ENCODE data around the gene LEP.

LEP gene

GRCh38 chr7:128240696-128241386, at the start of gene LEP:
Gene LEP, plus strand, starts transcription at chr7:128241278. Its CDS starts 10,741 bp downstream, at chr7:128252019.
- no peak for DNase-seq (ENCODE audit: low read depth in 2 of 2, low spot score in 1 of 2)

GRCh38 chr7:128192497-128193142, 48.5 kb upstream of the LEP start:
- DNase-seq (ENCODE audit: low read depth in 2 of 2, low spot score in 1 of 2), result no peak

- DNase-seq (ENCODE audit: low read depth in 2 of 2, low spot score in 1 of 2), result no peak
Observed at GRCh38 chr7:128194533-128195282, 46.4 kb upstream of the LEP start.

GRCh38 chr7:128197589-128197988, 43.5 kb upstream of the LEP start:
- DNase-seq (ENCODE audit: low read depth in 2 of 2, low spot score in 1 of 2), result no peak

GRCh38 chr7:128197989-128198580, 43.0 kb upstream of the LEP start:
- DNase-seq (ENCODE audit: low read depth in 2 of 2, low spot score in 1 of 2), result no peak

- DNase-seq (ENCODE audit: low read depth in 2 of 2, low spot score in 1 of 2), result no peak
Observed at GRCh38 chr7:128200376-128200775, 40.7 kb upstream of the LEP start.

GRCh38 chr7:128201067-128201689, 39.9 kb upstream of the LEP start:
- DNase-seq (ENCODE audit: low read depth in 2 of 2, low spot score in 1 of 2), result no peak

- DNase-seq (ENCODE audit: low read depth in 2 of 2, low spot score in 1 of 2), result no peak
Observed at GRCh38 chr7:128201690-128202085, 39.4 kb upstream of the LEP start.

GRCh38 chr7:128202287-128202957, 38.7 kb upstream of the LEP start:
- no peak for DNase-seq (ENCODE audit: low read depth in 2 of 2, low spot score in 1 of 2)

- DNase-seq (ENCODE audit: low read depth in 2 of 2, low spot score in 1 of 2), result no peak
Observed at GRCh38 chr7:128203047-128203491, 38.0 kb upstream of the LEP start.

- DNase-seq (ENCODE audit: low read depth in 2 of 2, low spot score in 1 of 2), result no peak
Observed at GRCh38 chr7:128203710-128204214, 37.3 kb upstream of the LEP start.

GRCh38 chr7:128204455-128204854, 36.6 kb upstream of the LEP start:
- no peak for DNase-seq (ENCODE audit: low read depth in 2 of 2, low spot score in 1 of 2)

- no peak for DNase-seq (ENCODE audit: low read depth in 2 of 2, low spot score in 1 of 2)
Observed at GRCh38 chr7:128205068-128205467, 36.0 kb upstream of the LEP start.

- DNase-seq (ENCODE audit: low read depth in 2 of 2, low spot score in 1 of 2), result no peak
Observed at GRCh38 chr7:128206017-128206746, 34.9 kb upstream of the LEP start.

- DNase-seq (ENCODE audit: low read depth in 2 of 2, low spot score in 1 of 2), result no peak
Observed at GRCh38 chr7:128206747-128207500, 34.2 kb upstream of the LEP start.

- no peak for DNase-seq (ENCODE audit: low read depth in 2 of 2, low spot score in 1 of 2)
Observed at GRCh38 chr7:128207609-128208008, 33.5 kb upstream of the LEP start.

GRCh38 chr7:128209229-128210035, 31.6 kb upstream of the LEP start:
- DNase-seq (ENCODE audit: low read depth in 2 of 2, low spot score in 1 of 2), result peak; percentile 14 to 32

- DNase-seq (ENCODE audit: low read depth in 2 of 2, low spot score in 1 of 2), result no peak
Observed at GRCh38 chr7:128210036-128210347, 31.1 kb upstream of the LEP start.

Measured in stimulated activated CD8-positive, alpha-beta memory T cell treated with anti-CD3 and anti-CD28 coated beads, Interleukin-4, amount 100 ng/mL, for 4 hours (primary cell).